ENCODE data around the gene PIP5K1C.

Gene PIP5K1C

DNA sequence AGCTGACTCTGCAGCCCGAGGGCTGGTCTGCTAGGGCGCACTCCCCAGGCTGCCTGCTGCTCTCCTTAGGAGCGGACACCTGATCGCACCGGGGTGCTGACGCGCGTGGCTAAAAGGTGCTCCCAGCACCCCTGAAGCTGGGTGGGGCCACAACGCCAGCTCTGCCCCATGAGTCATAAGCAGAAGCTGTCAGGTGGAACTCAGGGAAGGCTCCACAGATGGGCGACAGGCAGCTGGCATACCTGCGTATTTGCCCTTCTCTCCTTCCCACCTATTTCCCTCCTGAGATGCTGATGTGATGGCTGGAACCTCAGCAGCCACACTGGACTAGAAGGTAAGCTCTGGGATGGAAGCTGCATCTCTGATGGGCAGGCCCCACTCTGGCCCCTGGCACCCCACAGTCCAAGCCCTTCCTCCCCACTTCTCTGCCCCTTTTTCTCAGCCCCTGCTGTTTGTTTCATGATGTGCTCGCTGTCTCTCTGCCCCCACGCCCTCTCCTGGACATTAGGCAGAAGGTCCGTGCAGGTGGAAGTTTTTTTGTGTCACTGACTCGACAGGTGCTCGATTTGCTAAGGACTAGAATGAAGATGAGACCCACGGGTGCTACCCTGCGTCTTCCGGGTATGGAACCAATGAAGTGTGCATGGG lies 43.4 kb downstream of the PIP5K1C start:
- no peak overlapping the region for H2AFZ ChIP-seq (ENCODE audit: low read depth, low read length, severe bottlenecking)
- H3F3A ChIP-seq (ENCODE audit: insufficient read depth), result no peaks in the 10 kb centered on the region
- no peak overlapping the region for H3K4me2 ChIP-seq (ENCODE audit: low read depth, low read length, poor library complexity, severe bottlenecking)
- H3K9me2 ChIP-seq (replicated peaks; ENCODE audit: insufficient read depth, low read length), result no peaks in the 10 kb centered on the region
- H3K9me3 ChIP-seq (ENCODE audit: insufficient read depth, low read length), result no peaks in the 10 kb centered on the region
- no peaks in the 10 kb centered on the region for H3K27me3 ChIP-seq (ENCODE audit: low read length)
- no peak overlapping the region for H3K27ac ChIP-seq (ENCODE audit: low read depth, low read length)
- H3K79me2 ChIP-seq (ENCODE audit: insufficient read depth, low read length), result no peaks in the 10 kb centered on the region
- TF ChIP-seq, protein P1, sequence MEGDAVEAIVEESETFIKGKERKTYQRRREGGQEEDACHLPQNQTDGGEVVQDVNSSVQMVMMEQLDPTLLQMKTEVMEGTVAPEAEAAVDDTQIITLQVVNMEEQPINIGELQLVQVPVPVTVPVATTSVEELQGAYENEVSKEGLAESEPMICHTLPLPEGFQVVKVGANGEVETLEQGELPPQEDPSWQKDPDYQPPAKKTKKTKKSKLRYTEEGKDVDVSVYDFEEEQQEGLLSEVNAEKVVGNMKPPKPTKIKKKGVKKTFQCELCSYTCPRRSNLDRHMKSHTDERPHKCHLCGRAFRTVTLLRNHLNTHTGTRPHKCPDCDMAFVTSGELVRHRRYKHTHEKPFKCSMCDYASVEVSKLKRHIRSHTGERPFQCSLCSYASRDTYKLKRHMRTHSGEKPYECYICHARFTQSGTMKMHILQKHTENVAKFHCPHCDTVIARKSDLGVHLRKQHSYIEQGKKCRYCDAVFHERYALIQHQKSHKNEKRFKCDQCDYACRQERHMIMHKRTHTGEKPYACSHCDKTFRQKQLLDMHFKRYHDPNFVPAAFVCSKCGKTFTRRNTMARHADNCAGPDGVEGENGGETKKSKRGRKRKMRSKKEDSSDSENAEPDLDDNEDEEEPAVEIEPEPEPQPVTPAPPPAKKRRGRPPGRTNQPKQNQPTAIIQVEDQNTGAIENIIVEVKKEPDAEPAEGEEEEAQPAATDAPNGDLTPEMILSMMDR (IDR thresholded peaks at IDR 0.05; ENCODE audit: insufficient read depth, low read length, poor library complexity, severe bottlenecking), result no peak
- H4K20me1 ChIP-seq (ENCODE audit: low read depth, low read length), result no peaks in the 10 kb centered on the region
- no peak overlapping the region for H3K9ac ChIP-seq (ENCODE audit: low read length)
- no peaks in the 10 kb centered on the region for H3K36me3 ChIP-seq (ENCODE audit: low read length)
- H3K4me3 ChIP-seq (ENCODE audit: insufficient read depth, low read length, poor library complexity, severe bottlenecking), result no peak overlapping the region

DNA sequence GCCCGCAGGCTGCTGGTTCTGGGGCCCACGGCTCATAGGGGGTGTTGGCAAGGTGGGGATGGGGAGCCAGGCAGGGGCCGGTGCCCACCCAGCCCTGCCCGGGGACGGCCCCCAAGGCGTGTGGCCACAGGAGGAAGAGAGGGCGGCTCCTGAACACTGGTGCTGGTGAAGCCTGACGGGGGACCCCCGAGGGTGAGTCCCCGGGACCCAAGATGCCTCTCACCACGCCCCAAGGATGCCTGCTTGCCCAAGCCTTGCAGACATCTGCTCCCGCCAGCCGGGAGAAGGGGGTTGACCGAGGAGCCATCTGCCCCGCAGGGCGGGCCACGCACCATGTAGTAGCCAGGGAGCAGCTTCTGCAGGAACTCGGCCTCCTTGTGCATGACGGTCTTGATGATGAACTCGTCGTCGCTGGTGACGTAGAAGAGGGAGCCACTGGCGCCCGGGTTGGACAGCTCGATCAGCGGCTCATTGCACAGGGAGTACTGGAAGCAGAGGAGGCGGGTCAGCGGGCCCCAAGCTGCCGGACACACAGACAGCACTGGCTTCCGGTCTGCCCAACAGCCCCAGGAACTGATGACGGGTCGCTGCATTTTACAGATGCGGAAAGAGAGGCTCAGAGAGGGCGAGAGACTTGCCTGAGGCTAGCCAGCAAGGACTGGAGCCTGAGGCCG lies 44.1 kb downstream of the PIP5K1C start:
- no peaks in the 10 kb centered on the region for H3K36me3 ChIP-seq (ENCODE audit: low read length)
- no peak overlapping the region for H3K4me2 ChIP-seq (ENCODE audit: low read depth, low read length, poor library complexity, severe bottlenecking)
- H4K20me1 ChIP-seq (ENCODE audit: low read depth, low read length), result no peaks in the 10 kb centered on the region
- TF ChIP-seq, protein P1 (IDR thresholded peaks at IDR 0.05; ENCODE audit: insufficient read depth, low read length, poor library complexity, severe bottlenecking), result no peak
- no peak for TF ChIP-seq EZH2phosphoT487 (conservative IDR thresholded peaks at IDR 0.05; ENCODE audit: low read length)
- H3K27ac ChIP-seq (ENCODE audit: low read depth, low read length), result no peak overlapping the region
- H3K9me3 ChIP-seq (ENCODE audit: insufficient read depth, low read length), result no peaks in the 10 kb centered on the region
- H3K79me2 ChIP-seq (ENCODE audit: insufficient read depth, low read length), result no peaks in the 10 kb centered on the region
- H3F3A ChIP-seq (ENCODE audit: insufficient read depth), result no peaks in the 10 kb centered on the region
- H3K27me3 ChIP-seq (ENCODE audit: low read length), result no peaks in the 10 kb centered on the region
- H3K9ac ChIP-seq (ENCODE audit: low read length), result no peak overlapping the region
- H2AFZ ChIP-seq (ENCODE audit: low read depth, low read length, severe bottlenecking), result no peak overlapping the region
- H3K9me2 ChIP-seq (replicated peaks; ENCODE audit: insufficient read depth, low read length), result no peaks in the 10 kb centered on the region
- no peak overlapping the region for H3K4me3 ChIP-seq (ENCODE audit: insufficient read depth, low read length, poor library complexity, severe bottlenecking)

DNA sequence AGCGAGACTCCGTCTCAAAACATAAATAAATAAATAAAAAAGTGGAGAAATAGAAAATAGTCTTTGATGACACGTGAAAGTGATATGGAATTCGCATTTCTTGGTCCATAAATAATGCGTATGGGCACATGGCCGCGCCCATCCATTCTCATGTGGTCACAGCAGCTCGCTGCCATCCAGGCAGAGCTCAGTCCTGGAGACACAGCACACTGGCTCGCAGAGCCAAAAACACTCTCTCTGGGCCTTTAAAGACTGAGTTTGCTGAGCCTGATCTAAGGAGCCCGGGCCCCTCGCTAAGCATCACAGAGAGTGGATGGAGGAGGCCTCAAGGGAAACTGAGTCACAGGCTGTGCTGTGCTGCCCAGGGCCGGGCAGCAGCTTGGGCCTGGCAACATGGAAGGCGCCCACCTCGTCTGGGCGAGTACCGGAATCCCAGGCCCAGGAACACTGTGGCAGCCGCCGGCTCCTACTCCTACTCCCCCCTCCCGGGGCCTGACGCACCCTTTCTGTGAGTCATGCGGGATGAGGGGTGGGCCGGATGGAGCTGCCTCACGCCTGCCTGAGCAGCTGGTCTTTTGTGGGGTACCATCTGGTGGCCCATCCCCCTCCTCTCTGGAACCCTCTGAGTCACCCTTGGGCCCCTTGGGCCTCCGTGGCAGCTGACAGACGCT lies 44.7 kb downstream of the PIP5K1C start:
- H3K27ac ChIP-seq (ENCODE audit: low read depth, low read length), result no peak overlapping the region
- H3K4me3 ChIP-seq (ENCODE audit: insufficient read depth, low read length, poor library complexity, severe bottlenecking), result no peak overlapping the region
- no peaks in the 10 kb centered on the region for H4K20me1 ChIP-seq (ENCODE audit: low read depth, low read length)
- H3F3A ChIP-seq (ENCODE audit: insufficient read depth), result no peaks in the 10 kb centered on the region
- TF ChIP-seq, protein P1 (IDR thresholded peaks at IDR 0.05; ENCODE audit: insufficient read depth, low read length, poor library complexity, severe bottlenecking), result no peak
- no peak for TF ChIP-seq EZH2phosphoT487 (conservative IDR thresholded peaks at IDR 0.05; ENCODE audit: low read length)
- no peaks in the 10 kb centered on the region for H3K27me3 ChIP-seq (ENCODE audit: low read length)
- H3K4me2 ChIP-seq (ENCODE audit: low read depth, low read length, poor library complexity, severe bottlenecking), result no peak overlapping the region
- no peaks in the 10 kb centered on the region for H3K79me2 ChIP-seq (ENCODE audit: insufficient read depth, low read length)
- H3K36me3 ChIP-seq (ENCODE audit: low read length), result no peaks in the 10 kb centered on the region
- no peaks in the 10 kb centered on the region for H3K9me3 ChIP-seq (ENCODE audit: insufficient read depth, low read length)
- no peaks in the 10 kb centered on the region for H3K9me2 ChIP-seq (replicated peaks; ENCODE audit: insufficient read depth, low read length)
- H3K9ac ChIP-seq (ENCODE audit: low read length), result no peak overlapping the region
- no peak overlapping the region for H2AFZ ChIP-seq (ENCODE audit: low read depth, low read length, severe bottlenecking)
